ENCODE results near the gene TRPM5.

Gene TRPM5

DNA sequence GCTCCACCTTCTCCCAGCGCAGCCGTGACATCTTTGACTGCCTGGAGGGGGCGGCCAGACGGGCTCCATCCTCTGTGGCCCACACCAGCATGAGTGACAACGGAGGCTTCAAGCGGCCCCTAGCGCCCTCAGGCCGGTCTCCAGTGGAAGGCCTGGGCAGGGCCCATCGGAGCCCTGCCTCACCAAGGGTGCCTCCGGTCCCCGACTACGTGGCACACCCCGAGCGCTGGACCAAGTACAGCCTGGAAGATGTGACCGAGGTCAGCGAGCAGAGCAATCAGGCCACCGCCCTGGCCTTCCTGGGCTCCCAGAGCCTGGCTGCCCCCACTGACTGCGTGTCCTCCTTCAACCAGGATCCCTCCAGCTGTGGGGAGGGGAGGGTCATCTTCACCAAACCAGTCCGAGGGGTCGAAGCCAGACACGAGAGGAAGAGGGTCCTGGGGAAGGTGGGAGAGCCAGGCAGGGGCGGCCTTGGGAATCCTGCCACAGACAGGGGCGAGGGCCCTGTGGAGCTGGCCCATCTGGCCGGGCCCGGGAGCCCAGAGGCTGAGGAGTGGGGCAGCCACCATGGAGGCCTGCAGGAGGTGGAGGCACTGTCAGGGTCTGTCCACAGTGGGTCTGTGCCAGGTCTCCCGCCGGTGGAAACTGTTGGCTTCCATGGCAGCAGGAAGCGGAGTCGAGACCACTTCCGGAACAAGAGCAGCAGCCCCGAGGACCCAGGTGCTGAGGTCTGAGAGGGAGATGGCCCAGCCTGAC is 41.2 kb downstream of the TRPM5 start:
- DNase-seq, result no peak

GRCh38 chr11:2402106-2402505 is 42.2 kb downstream of the TRPM5 start:
- DNase-seq, result no peak

DNA sequence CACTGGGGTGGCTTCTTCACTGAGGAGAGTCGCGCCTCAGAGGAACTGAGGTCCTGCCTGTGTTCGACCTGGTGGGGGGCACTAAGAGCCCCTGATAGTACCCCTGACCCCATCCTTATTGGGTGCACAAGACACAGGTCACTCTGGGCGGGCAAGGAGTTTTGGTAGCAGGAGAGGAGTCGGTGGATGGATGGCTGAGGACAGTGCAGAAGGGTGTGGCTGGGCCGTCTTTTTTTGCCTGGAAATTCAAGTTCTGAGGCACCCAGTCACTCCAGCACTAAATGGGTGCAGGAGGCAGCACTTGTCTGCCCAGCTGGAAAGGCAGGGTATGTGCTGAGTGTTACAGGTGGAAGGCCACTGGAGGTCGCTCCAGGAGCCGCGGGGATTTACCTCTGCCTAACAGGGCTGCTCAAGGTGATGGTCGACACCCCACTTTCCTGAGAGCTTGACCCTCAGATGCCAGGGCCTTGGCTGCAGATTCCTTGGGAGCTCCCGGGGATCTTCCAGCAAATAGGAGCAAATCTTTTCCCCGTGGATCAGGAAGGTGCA is 42.8 kb downstream of the TRPM5 start:
- DNase-seq, result no peak

GRCh38 chr11:2400762-2401435 is 43.4 kb downstream of the TRPM5 start:
- no peak for DNase-seq

DNA sequence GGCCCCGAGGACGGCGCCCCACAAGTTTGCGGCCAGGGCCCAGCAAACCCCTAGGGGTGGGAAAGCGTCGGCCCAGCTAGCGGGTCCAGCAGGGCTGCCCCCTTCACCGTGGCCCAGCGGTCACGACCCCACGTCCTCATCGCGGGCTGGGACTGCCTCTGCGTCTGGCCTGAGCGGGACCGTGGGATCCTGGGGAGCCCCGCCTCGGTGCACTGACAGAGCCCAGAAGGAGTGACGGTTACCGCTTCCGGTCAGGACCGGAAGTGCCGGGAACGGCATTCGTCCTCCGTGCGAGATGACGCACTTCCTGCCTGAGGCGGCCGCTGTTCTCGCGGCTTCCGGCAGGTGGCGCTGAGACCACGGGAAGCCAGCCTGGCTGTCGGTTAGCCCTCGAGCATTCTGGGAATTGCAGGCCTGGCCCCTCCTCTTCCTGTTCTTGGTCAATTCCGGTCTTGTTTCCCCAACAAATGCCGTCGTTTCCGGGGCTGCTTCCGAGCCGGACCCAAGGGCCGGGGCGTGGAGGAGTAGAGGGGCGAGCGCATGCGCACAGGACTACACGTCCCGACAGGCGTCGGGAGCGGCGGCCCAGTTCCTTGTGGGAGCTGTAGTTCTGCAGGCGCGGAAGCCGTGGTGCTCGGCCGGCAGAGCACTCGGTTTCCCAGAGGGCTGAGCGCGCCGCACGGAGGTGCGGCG is 44.1 kb downstream of the TRPM5 start, which contains the start of gene TSSC4:
Gene TSSC4, plus strand, starts transcription at position 682 of the 693 bp plus-strand sequence. CDS start 1,884 bp downstream, outside the sequence.
- peak; percentile 100 for DNase-seq

GRCh38 chr11:2399488-2400068 is 44.7 kb downstream of the TRPM5 start:
- no peak for DNase-seq

DNA sequence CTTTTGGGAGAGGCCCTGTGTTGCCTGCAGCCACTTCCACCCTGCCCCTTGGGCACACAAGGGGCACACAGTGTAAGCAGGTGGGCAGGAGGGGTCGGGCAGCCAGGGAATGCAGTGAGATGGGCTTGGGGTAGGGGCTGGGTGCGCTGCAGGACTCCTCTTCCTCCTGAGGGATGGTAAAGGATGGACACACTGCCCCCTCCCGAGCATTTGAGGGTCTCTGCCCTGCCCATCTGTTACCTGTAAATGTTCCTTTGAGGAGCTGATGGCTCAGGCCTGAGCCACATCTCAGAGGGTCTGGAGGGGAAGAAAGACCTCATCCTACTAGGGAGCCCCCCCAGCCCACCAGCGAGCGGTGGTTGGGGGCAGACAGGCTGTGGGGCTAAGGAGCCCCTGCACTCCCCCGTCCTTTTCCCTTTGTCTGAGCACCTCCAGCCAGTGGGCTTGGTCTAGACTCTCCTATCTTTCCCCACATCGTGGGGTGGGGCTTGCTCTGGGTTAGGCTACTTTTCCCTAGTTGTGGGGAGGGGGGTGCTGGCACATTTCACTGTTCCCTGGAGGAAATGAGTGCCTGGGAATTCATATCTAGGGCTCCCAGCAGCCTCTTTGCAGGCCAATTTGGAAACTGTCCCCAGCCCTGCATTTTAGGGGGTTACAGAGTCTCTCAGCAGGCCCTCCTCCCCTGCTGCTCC is 45.5 kb downstream of the TRPM5 start:
- DNase-seq, result no peak

GRCh38 chr11:2397005-2397404 is 47.3 kb downstream of the TRPM5 start:
- no peak for DNase-seq

DNA sequence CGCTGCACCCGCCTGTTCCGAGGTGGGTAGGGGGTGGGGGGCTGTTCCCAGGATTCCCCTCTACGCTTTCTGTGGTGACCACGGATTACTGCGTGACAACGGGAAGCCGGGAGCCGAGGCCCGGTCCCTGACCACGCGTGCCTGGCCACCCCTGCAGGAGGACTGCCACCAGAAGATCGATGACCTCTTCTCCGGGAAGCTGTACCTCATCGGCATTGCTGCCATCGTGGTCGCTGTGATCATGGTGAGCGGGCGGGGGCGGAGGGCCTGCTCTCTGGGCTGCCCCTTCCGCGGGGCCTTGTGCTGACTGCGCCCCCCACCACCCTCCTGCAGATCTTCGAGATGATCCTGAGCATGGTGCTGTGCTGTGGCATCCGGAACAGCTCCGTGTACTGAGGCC is 47.8 kb downstream of the TRPM5 start:
- DNase-seq, result no peak

- no peak for DNase-seq
Observed at GRCh38 chr11:2395856-2396255, 48.5 kb downstream of the TRPM5 start.

DNA sequence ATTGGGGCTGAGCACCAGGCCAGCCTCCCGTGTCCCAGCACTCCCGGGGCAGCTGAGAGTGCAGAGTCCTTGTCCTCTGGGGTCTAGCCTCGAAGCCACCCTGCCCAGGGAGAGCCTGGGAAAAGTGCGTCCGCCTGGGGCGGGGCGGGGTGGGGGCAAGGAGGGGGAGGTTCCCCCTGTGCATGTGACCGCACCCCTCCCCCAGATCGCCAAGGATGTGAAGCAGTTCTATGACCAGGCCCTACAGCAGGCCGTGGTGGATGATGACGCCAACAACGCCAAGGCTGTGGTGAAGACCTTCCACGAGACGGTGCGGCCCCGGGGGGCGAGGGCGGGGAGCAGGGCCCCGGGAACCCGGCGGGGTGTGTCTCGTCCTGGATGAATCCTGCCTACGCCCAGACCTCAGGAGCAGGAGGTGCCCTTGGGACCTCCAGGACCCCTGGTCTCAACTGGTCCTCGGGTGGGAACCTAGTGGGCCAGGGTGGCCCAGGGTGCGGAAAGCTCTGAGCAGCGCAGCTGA is 49.0 kb downstream of the TRPM5 start:
- no peak for DNase-seq

GRCh38 chr11:2394818-2395105 is 49.6 kb downstream of the TRPM5 start:
- DNase-seq, result no peak
